Activated naive CD8-positive, alpha-beta T cell treated with anti-CD3 and anti-CD28 coated beads for 36 hours (primary cell): ENCODE results near the gene KCNAB3. TPM values are rescaled to one million over a fixed set of nuclear protein-coding genes. Genes with fewer than 3 reads are reported as not detected.
A peak's percentile ranks its signal among the peaks of the same experiment; 100 is the strongest.

Experiments
- DNase-seq: peaks from one replicate; pipeline ENCODE4 v3.0.0; 2021
- H3K27ac Mint-ChIP-seq: one replicate; pipeline ENCODE4 v1.8.0; 2022; ENCODE audit warnings: mild to moderate bottlenecking, moderate library complexity, mixed read lengths
- H3K27me3 Mint-ChIP-seq: one replicate; pipeline ENCODE4 v1.8.0; 2022; ENCODE audit warnings: mild to moderate bottlenecking, mixed read lengths
- H3K36me3 Mint-ChIP-seq: one replicate; pipeline ENCODE4 v1.8.0; 2021; ENCODE audit warnings: mild to moderate bottlenecking, mixed read lengths
- H3K4me1 Mint-ChIP-seq: one replicate; pipeline ENCODE4 v1.8.0; 2021; ENCODE audit warnings: mixed read lengths
- H3K4me3 Mint-ChIP-seq: one replicate; pipeline ENCODE4 v1.8.0; 2022; ENCODE audit warnings: mild to moderate bottlenecking, moderate library complexity, mixed read lengths
- H3K9me3 Mint-ChIP-seq: one replicate; pipeline ENCODE4 v1.8.0; 2022; ENCODE audit warnings: mixed read lengths
- total RNA-seq, 2 experiments: library from RNA; stranded (reverse); gene quantifications; one replicate each; pipeline ENCODE4 v1.2.3, GENCODE V29; 2021

KCNAB3 gene
- total RNA-seq, 2 experiments from 2014 or later, result 7.5 to 8.4 TPM

DNA sequence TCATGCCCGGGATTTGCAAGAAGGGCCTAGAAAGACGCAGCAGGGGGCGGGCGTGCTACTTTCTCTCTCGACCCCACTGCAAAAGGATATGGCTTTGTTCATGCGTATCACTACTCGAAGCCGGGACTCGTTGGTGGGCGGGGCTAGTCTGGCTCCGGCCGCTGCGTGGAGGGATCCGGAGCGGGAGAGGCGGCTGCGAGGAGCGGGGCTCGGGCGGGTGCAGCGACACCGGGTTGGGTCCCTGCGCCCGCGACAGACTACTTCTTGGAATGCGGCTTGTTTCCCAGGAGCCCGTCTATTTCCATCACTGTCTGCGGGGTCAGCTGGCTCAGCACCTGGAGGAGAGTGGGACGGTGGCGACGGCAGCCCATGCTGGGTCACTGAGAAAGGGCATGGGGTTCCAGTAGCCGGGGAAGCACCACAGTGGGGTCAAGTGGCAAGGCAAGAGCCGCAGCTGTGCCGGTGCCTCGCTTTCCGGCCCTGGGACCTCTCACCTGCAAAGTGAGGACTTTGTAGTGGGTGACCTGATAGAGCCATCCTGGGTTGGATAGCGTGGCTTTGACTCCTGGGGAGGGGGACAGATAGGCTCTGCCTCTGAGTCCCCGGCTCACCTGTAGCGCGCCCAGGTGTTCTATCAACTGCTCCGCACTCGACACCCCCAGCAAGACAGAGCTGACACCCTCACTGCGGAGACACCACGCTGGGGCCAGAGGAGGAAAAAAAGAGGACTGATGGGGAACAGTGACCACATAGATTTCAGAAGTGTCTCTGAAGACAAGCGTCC, 6.6 kb downstream of the KCNAB3 start:
- Mint-ChIP-seq H3K9me3 (no peaks in the 10 kb centered on the region), H3K4me3 (peak overlapping the region; percentile 50), H3K4me1 (peaks cover 12% of the 10 kb centered on the region), H3K27ac (peak overlapping the region; percentile 80), H3K36me3 (peaks cover 4% of the 10 kb centered on the region), H3K27me3 (no peaks in the 10 kb centered on the region)
- DNase-seq, result peak; percentile 84

DNA sequence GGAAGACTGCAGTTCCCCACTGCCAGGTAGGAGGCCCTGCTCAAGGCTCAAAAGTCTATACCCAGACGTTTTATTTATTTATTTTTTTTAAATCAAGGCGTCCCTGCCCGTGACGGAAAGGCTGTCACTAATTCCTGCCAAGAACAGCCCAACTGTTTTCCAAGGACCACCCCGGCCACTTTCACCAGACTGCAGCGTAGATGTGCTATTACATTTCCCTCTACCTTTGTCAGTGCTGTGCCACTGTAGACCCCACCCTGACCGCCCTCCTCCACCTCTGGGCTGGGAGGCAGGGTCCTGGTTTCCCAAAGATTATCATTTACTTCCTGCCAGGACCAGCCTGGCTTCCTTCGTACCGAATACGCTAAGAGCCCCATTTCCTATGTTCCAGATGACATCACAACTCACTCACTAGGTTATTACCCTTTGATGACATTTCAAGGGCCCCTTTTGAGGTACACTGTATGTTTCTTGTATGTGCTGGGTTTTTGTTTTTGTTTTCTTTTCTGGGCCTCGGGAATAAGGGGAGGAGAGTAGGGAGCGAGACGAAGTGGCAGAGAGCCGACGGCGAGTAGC, 7.3 kb downstream of the KCNAB3 start:
- peak overlapping the region; percentile 50 for H3K4me3 Mint-ChIP-seq
- peak overlapping the region; percentile 80 for H3K27ac Mint-ChIP-seq
- H3K27me3 Mint-ChIP-seq, result no peaks in the 10 kb centered on the region
- peaks cover 12% of the 10 kb centered on the region for H3K4me1 Mint-ChIP-seq
- no peak for DNase-seq
- H3K36me3 Mint-ChIP-seq, result peaks cover 3% of the 10 kb centered on the region
- H3K9me3 Mint-ChIP-seq, result no peaks in the 10 kb centered on the region

GRCh38 chr17:7916808-7917207, 12.8 kb downstream of the KCNAB3 start:
- Mint-ChIP-seq H3K9me3 (no peaks in the 10 kb centered on the region), H3K36me3 (peaks cover 8% of the 10 kb centered on the region)

DNA sequence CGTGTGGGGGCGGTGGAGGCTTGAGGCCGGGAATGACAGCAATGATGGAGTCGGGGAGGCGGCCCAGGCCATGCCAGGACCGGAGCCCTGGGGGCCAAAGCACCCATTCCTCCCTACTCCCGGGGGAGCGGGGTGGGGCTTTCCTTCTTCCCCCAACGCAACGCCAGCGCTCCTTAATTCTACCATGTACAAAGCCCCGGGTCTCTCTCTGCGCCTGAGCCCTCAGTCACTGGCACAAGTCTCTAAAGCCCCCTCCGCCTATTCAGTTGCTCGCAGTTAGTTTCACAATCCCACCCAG, 13.3 kb downstream of the KCNAB3 start:
- Mint-ChIP-seq H3K36me3 (peaks cover 9% of the 10 kb centered on the region), H3K27ac (peak overlapping the region; percentile 40), H3K4me1 (peaks cover 23% of the 10 kb centered on the region), H3K27me3 (no peaks in the 10 kb centered on the region), H3K9me3 (no peaks in the 10 kb centered on the region), H3K4me3 (peak overlapping the region; percentile 57)
- DNase-seq, result no peak

More at GRCh38 chr17:7916808-7917207, 12.8 kb downstream of the KCNAB3 start:
- Mint-ChIP-seq H3K4me3 (peak overlapping the region; percentile 57), H3K27me3 (no peaks in the 10 kb centered on the region), H3K4me1 (peaks cover 24% of the 10 kb centered on the region), H3K27ac (peak overlapping the region; percentile 40)
- no peak for DNase-seq

- peaks cover 9% of the 10 kb centered on the region for H3K36me3 Mint-ChIP-seq
- no peaks in the 10 kb centered on the region for H3K27me3 Mint-ChIP-seq
- DNase-seq, result peak; percentile 91
- peaks cover 23% of the 10 kb centered on the region for H3K4me1 Mint-ChIP-seq
- H3K9me3 Mint-ChIP-seq, result no peaks in the 10 kb centered on the region
- H3K4me3 Mint-ChIP-seq, result peak within 1 kb of the TSS; percentile 88
- peak within 1 kb of the TSS; percentile 87 for H3K27ac Mint-ChIP-seq
Observed at GRCh38 chr17:7915611-7916384, 13.9 kb downstream of the KCNAB3 start, which contains the start of gene RNF227. Gene RNF227, minus strand, starts transcription at chr17:7916289. Its CDS starts 94 bp downstream, at chr17:7916195.

- peak overlapping the region; percentile 88 for H3K4me3 Mint-ChIP-seq
- H3K36me3 Mint-ChIP-seq, result peaks cover 9% of the 10 kb centered on the region
- H3K4me1 Mint-ChIP-seq, result peaks cover 23% of the 10 kb centered on the region
- no peak for DNase-seq
- H3K27me3 Mint-ChIP-seq, result no peaks in the 10 kb centered on the region
- H3K9me3 Mint-ChIP-seq, result no peaks in the 10 kb centered on the region
- H3K27ac Mint-ChIP-seq, result peak overlapping the region; percentile 87
Observed at GRCh38 chr17:7915179-7915610, 14.5 kb downstream of the KCNAB3 start.

DNA sequence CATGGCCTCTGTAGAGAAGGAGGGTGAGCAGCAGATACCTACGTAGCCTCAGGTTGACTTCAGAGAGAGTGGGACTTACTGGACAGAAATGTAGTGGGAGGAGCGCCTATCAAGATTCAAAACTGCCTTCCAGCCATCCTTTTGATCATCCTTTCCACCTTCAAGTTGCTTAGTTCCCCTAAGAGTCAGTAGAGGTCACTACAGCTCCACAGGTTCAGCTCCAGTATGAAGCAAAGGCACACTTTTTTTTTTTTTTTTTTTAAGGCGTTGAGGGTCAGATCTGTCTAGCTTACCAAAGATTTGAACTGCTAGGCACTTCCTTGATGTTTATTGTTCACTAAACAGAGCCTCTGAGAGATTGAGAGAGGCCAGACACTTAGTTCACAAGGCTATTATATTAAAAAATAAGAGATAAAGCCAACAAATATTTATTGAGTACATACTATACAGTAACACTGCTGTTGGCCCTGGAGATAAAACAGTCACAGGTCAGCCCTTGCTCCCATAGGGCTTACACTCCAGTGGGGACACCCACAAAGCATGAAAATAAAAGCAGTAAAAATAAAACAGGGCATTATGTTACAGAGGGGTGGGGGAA, 16.6 kb downstream of the KCNAB3 start:
- no peak overlapping the region for H3K4me3 Mint-ChIP-seq
- DNase-seq, result peak; percentile 36
- peak overlapping the region; percentile 77 for H3K27ac Mint-ChIP-seq
- H3K9me3 Mint-ChIP-seq, result no peaks in the 10 kb centered on the region
- H3K36me3 Mint-ChIP-seq, result peaks cover 16% of the 10 kb centered on the region
- H3K4me1 Mint-ChIP-seq, result peaks cover 23% of the 10 kb centered on the region
- H3K27me3 Mint-ChIP-seq, result no peaks in the 10 kb centered on the region

GRCh38 chr17:7911116-7911515, 18.5 kb downstream of the KCNAB3 start:
- Mint-ChIP-seq H3K36me3 (peaks cover 13% of the 10 kb centered on the region), H3K9me3 (no peaks in the 10 kb centered on the region), H3K4me1 (peaks cover 15% of the 10 kb centered on the region), H3K4me3 (no peak overlapping the region), H3K27ac (no peak overlapping the region), H3K27me3 (no peaks in the 10 kb centered on the region)
- DNase-seq, result no peak

DNA sequence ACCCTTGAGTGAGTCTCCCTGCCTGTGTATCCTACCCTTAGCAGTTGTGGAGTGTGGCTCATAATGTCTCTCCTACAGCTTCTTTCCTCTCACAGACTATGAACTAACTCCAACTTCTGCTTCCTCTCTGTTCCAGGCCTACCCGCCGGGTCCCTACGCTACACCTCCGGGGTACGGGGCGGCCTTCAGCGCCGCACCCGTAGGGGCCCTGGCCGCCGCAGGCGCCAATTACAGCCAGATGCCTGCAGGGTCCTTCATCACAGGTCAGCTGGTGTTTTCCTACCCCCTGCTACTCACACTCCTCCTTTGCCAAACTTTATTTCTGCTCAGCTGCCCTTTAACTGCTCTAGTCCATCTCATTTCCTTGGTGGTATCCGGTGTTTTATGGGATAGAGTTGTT, 18.9 kb downstream of the KCNAB3 start:
- H3K4me3 Mint-ChIP-seq, result no peak overlapping the region
- H3K27me3 Mint-ChIP-seq, result no peaks in the 10 kb centered on the region
- H3K9me3 Mint-ChIP-seq, result no peaks in the 10 kb centered on the region
- peaks cover 13% of the 10 kb centered on the region for H3K36me3 Mint-ChIP-seq
- peaks cover 15% of the 10 kb centered on the region for H3K4me1 Mint-ChIP-seq
- no peak overlapping the region for H3K27ac Mint-ChIP-seq
- DNase-seq, result no peak

DNA sequence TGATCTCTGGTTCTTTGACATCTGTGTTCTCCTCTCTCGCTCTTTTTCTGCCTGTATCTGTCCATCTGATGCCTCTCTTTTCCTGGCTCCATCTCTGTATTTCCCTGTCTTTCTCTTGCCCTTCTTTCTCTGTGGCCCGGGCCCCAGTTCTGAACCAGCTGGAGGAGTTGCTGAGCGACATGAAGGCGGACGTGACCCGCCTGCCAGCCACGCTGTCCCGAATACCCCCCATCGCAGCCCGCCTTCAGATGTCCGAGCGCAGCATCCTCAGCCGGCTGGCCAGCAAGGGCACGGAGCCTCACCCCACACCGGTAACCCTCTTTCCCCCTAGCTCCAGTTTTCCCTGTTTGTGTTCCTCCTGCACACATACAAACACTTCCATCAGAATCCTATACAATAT, 19.4 kb downstream of the KCNAB3 start:
- Mint-ChIP-seq H3K4me3 (no peak overlapping the region), H3K9me3 (no peaks in the 10 kb centered on the region), H3K27me3 (no peaks in the 10 kb centered on the region), H3K36me3 (peaks cover 13% of the 10 kb centered on the region), H3K4me1 (peaks cover 15% of the 10 kb centered on the region), H3K27ac (peak overlapping the region; percentile 7)
- DNase-seq, result no peak

GRCh38 chr17:7909089-7909488, 20.6 kb downstream of the KCNAB3 start:
- H3K27ac Mint-ChIP-seq, result no peak overlapping the region
- no peaks in the 10 kb centered on the region for H3K27me3 Mint-ChIP-seq
- H3K9me3 Mint-ChIP-seq, result no peaks in the 10 kb centered on the region
- H3K36me3 Mint-ChIP-seq, result peaks cover 16% of the 10 kb centered on the region
- peaks cover 7% of the 10 kb centered on the region for H3K4me1 Mint-ChIP-seq
- H3K4me3 Mint-ChIP-seq, result no peak overlapping the region
- no peak for DNase-seq

DNA sequence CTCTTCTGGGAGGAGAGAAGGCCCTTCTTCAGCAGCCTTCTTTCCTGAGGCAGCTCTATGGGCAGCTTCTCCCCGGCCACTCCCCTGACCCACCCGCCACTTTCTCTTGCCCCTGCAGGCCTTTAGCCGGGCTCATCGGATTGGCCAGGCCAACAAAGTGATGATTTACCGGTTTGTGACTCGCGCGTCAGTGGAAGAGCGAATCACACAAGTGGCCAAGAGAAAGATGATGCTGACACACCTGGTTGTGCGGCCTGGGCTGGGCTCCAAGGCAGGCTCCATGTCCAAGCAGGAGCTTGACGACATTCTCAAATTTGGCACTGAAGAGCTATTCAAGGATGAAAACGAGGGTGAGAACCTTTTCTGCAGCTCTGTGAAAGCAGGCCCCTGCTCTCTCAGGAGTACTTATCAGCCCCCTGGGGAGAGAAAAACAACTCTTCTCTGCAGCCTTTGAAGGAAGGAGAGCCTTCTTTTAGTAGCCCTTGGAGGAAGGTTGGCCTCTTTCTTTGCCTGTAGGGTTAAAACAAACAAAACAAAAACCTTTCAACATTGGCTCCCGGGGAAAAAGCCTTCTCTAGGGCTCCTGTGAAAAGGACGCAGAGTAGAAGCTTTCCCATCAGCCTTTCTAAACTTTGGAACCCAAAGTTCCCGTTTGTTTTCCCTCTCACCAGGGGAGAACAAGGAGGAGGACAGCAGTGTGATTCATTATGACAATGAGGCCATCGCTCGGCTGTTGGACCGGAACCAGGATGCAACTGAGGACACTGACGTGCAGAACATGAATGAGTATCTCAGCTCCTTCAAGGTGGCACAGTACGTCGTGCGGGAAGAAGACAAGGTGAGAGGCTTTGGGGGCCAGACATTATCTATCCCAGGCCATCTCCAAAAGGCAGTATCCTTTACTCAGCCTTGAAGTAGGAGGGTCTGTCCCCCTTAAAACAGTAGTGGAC, 26.2 kb downstream of the KCNAB3 start:
- peaks cover 22% of the 10 kb centered on the region for H3K36me3 Mint-ChIP-seq
- no peaks in the 10 kb centered on the region for H3K27me3 Mint-ChIP-seq
- no peak overlapping the region for H3K27ac Mint-ChIP-seq
- H3K4me3 Mint-ChIP-seq, result no peak overlapping the region
- no peaks in the 10 kb centered on the region for H3K9me3 Mint-ChIP-seq
- no peak for DNase-seq
- no peaks in the 10 kb centered on the region for H3K4me1 Mint-ChIP-seq

DNA sequence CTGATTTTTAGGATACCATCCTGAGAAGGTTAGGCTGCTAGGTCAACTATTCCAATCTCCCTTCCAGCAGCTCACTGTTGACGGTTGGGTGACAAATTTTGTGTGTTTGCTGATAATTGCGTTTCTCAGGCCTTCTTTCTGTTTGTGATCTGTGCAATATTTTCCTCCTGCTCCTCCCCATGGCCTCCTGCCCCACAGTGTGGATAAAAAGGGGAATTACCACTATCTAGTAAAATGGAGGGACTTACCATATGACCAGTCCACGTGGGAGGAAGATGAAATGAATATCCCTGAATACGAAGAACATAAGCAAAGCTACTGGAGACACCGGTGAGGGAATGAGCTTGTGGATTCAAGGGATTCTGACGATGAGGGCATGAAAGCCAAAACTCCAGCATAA, 31.9 kb downstream of the KCNAB3 start:
- Mint-ChIP-seq H3K9me3 (no peaks in the 10 kb centered on the region), H3K4me3 (no peak overlapping the region), H3K36me3 (peaks cover 38% of the 10 kb centered on the region), H3K27ac (peak overlapping the region; percentile 12), H3K27me3 (no peaks in the 10 kb centered on the region), H3K4me1 (peaks cover 4% of the 10 kb centered on the region)
- no peak for DNase-seq

GRCh38 chr17:7897090-7897489, 32.6 kb downstream of the KCNAB3 start:
- Mint-ChIP-seq H3K27ac (no peak overlapping the region), H3K9me3 (no peaks in the 10 kb centered on the region), H3K36me3 (peaks cover 34% of the 10 kb centered on the region), H3K4me3 (no peak overlapping the region), H3K27me3 (no peaks in the 10 kb centered on the region), H3K4me1 (peaks cover 4% of the 10 kb centered on the region)
- no peak for DNase-seq
